Small intestine (tissue), 16 donors: Measurements from ENCODE around the gene RAB25. TPM values are rescaled to one million over a fixed set of nuclear protein-coding genes. Genes with fewer than 3 reads are reported as not detected.

Experiments
- DNase-seq, 2 donors: peaks; one replicate each; pipeline versions ENCODE4 v3.0.0 to v3.0.0-alpha.2; 2013
- FAIRE-seq: peaks from 2 replicates; lab custom pipeline; 2012; peaks lifted over from hg19 to GRCh38; lab: Jason Lieb, UNC
- H3K27ac ChIP-seq, 3 donors: one replicate each; pipeline ENCODE4 v1.5.1; 2013; ENCODE audit warnings: low read length in 2 of 3, mild to moderate bottlenecking in 2 of 3, control low read depth in 1 of 3, inconsistent platforms in 1 of 3, low read depth in 1 of 3, moderate library complexity in 1 of 3
- H3K27me3 ChIP-seq, 3 donors: one replicate each; pipeline ENCODE4 v1.6.1; 2013; ENCODE audit warnings: low read length in 3 of 3, inconsistent platforms in 1 of 3; ENCODE audit not compliant: control insufficient read depth in 3 of 3, insufficient read depth in 3 of 3
- H3K36me3 ChIP-seq, 3 donors: one replicate each; pipeline ENCODE4 v1.6.1; 2013; ENCODE audit warnings: low read length in 3 of 3, inconsistent platforms in 1 of 3, low read depth in 1 of 3, mild to moderate bottlenecking in 1 of 3, moderate library complexity in 1 of 3; ENCODE audit not compliant: control insufficient read depth in 3 of 3, insufficient read depth in 2 of 3
- H3K4me1 ChIP-seq, 3 donors: one replicate each; pipeline ENCODE4 v1.6.1; 2013; ENCODE audit warnings: low read length in 2 of 3, inconsistent platforms in 1 of 3, low read depth in 1 of 3, mild to moderate bottlenecking in 1 of 3, moderate library complexity in 1 of 3; ENCODE audit not compliant: control insufficient read depth in 3 of 3, insufficient read depth in 2 of 3
- H3K4me3 ChIP-seq, 3 donors: one replicate each; pipeline ENCODE4 v1.5.1; 2013; ENCODE audit warnings: low read length in 3 of 3, control low read depth in 1 of 3, inconsistent platforms in 1 of 3, low read depth in 1 of 3, mild to moderate bottlenecking in 1 of 3, moderate library complexity in 1 of 3
- H3K9me3 ChIP-seq, 2 donors: one replicate each; pipeline ENCODE4 v1.6.1; 2013; ENCODE audit warnings: low read depth in 1 of 2, low read length in 1 of 2; ENCODE audit not compliant: control insufficient read depth in 2 of 2, insufficient read depth in 1 of 2
- WGBS, 3 donors: extraction: QIAGEN DNeasy Blood & Tissue Kit; methylation state at CpG; one replicate each; pipeline ENCODE4 v1.1.7; 2013; 5-methylcytosine and 5-hydroxymethylcytosine counted together
- long read RNA-seq, 10 donors: transcript quantifications; one replicate each; lab custom pipeline, GENCODE V29; 2026
- polyA plus RNA-seq, 4 donors: library from polyadenylated mRNA; stranded (reverse) in 3 of 4; unstranded in 1 of 4; fragments of 200-250 nt in 3 of 4; fragments of 120-200 nt in 1 of 4; gene quantifications; one replicate each; pipeline versions ENCODE4 v1.2.1 to v1.2.3, GENCODE V29; 2013
- donor health status: healthy with polysubstance abuse.
- donor health status: control.
- donor health status: control.
- donor health status: Bipolar disorder and iron deficiency.
- donor health status: healthy.

Gene RAB25
- polyA plus RNA-seq: 100 to 1,000 TPM; 140 to 216 (median 169) TPM
- long read RNA-seq, donor 1: 0 reads
- long read RNA-seq, donor 2, transcript RAB25-201 (5 exons, 1,110 nt): major isoform, 31 of 38 reads
- long read RNA-seq, donor 2, partial matches to known transcripts: 0 of 38 reads
- long read RNA-seq, donor 2, other reads (novel, unspliced or antisense): 0 of 38 reads
- long read RNA-seq, donor 3, transcript RAB25-201 (5 exons, 1,110 nt): major isoform, 44 of 75 reads
- long read RNA-seq, donor 3, transcript RAB25-205 (3 exons, 539 nt): minor isoform, 6 of 75 reads
- long read RNA-seq, donor 3, transcript RAB25-203 (4 exons, 681 nt): minor isoform, 5 of 75 reads
- long read RNA-seq, donor 3, transcript RAB25-202 (2 exons, 627 nt): minor isoform, 6 of 75 reads
- long read RNA-seq, donor 3, partial matches to known transcripts: 14 of 75 reads
- long read RNA-seq, donor 3, other reads (novel, unspliced or antisense): 0 of 75 reads
- long read RNA-seq, donor 4, partial matches to known transcripts: 0 of 2 reads
- long read RNA-seq, donor 4, other reads (novel, unspliced or antisense): 0 of 2 reads
- long read RNA-seq, donor 5, transcript RAB25-201 (5 exons, 1,110 nt): major isoform, 17 of 28 reads
- long read RNA-seq, donor 5, partial matches to known transcripts: 6 of 28 reads
- long read RNA-seq, donor 5, other reads (novel, unspliced or antisense): 0 of 28 reads
- long read RNA-seq, donor 6, transcript RAB25-203 (4 exons, 681 nt): minor isoform, 8 of 78 reads
- long read RNA-seq, donor 6, transcript RAB25-205 (3 exons, 539 nt): minor isoform, 7 of 78 reads
- long read RNA-seq, donor 6, transcript RAB25-201 (5 exons, 1,110 nt): major isoform, 47 of 78 reads
- long read RNA-seq, donor 6, partial matches to known transcripts: 14 of 78 reads
- long read RNA-seq, donor 6, other reads (novel, unspliced or antisense): 0 of 78 reads
- long read RNA-seq, donor 7: 0 reads
- long read RNA-seq, donor 8, partial matches to known transcripts: 0 of 2 reads
- long read RNA-seq, donor 8, other reads (novel, unspliced or antisense): 0 of 2 reads
- long read RNA-seq, donor 9, transcript RAB25-201 (5 exons, 1,110 nt): major isoform, 7 of 9 reads
- long read RNA-seq, donor 9, partial matches to known transcripts: 0 of 9 reads
- long read RNA-seq, donor 9, other reads (novel, unspliced or antisense): 0 of 9 reads
- long read RNA-seq, donor 10, transcript RAB25-203 (4 exons, 681 nt): minor isoform, 11 of 79 reads
- long read RNA-seq, donor 10, transcript RAB25-201 (5 exons, 1,110 nt): major isoform, 46 of 79 reads
- long read RNA-seq, donor 10, transcript RAB25-205 (3 exons, 539 nt): minor isoform, 9 of 79 reads
- long read RNA-seq, donor 10, partial matches to known transcripts: 11 of 79 reads
- long read RNA-seq, donor 10, other reads (novel, unspliced or antisense): 0 of 79 reads

GRCh38 chr1:156060937-156061636 is at the start of gene RAB25:
Gene RAB25, plus strand, starts transcription at chr1:156061160. Its CDS starts 241 bp downstream, at chr1:156061401.
- 10 to 43% (median 17%) methylated on average over 11 of the region's 11 CpGs for WGBS, 3 donors
- H3K27me3 ChIP-seq: no peaks in the 10 kb centered on the region
- H3K36me3 ChIP-seq: peaks cover 0 to 43% (median 2%) of the 10 kb centered on the region in 3 donors
- peak; percentile 96 for DNase-seq
- peaks cover 0 to 14% (median 0%) of the 10 kb centered on the region in 3 donors for H3K4me1 ChIP-seq
- FAIRE-seq: no peak
- peak within 1 kb of the TSS; percentile 44 to 68 (median 51) for H3K4me3 ChIP-seq
- H3K27ac ChIP-seq: peak within 1 kb of the TSS; percentile 70 to 85 (median 72)
- H3K9me3 ChIP-seq: no peaks in the 10 kb centered on the region

GRCh38 chr1:156012051-156012817 is 48.7 kb upstream of the RAB25 start:
- no peak for FAIRE-seq
- Histone ChIP-seq H3K4me3 (no peak overlapping the region), H3K27me3 (no peaks in the 10 kb centered on the region), H3K9me3 (no peaks in the 10 kb centered on the region), H3K36me3 (peaks cover 14 to 72% (median 28%) of the 10 kb centered on the region in 3 donors), H3K4me1 (no peaks in the 10 kb centered on the region), H3K27ac (no peak overlapping the region)
- no peak for DNase-seq
- WGBS, 3 donors: 76 to 79% (median 76%) methylated on average over 4 of the region's 4 CpGs

GRCh38 chr1:156014829-156015228 is 46.1 kb upstream of the RAB25 start:
- H3K4me1 ChIP-seq: peaks cover 0 to 4% (median 0%) of the 10 kb centered on the region in 3 donors
- FAIRE-seq: no peak
- no peak overlapping the region for H3K4me3 ChIP-seq
- no peak overlapping the region for H3K27ac ChIP-seq
- no peak for DNase-seq
- peaks cover 9 to 74% (median 22%) of the 10 kb centered on the region in 3 donors for H3K36me3 ChIP-seq
- WGBS, 3 donors: 91 to 94% (median 91%) methylated on average over 7 of the region's 7 CpGs
- no peaks in the 10 kb centered on the region for H3K27me3 ChIP-seq
- H3K9me3 ChIP-seq: no peaks in the 10 kb centered on the region

GRCh38 chr1:156019946-156020292 is 41.0 kb upstream of the RAB25 start:
- H3K4me1 ChIP-seq: peaks cover 0 to 16% (median 0%) of the 10 kb centered on the region in 3 donors
- no peak for FAIRE-seq
- no peak for DNase-seq
- WGBS, 3 donors: 25 to 49% (median 25%) methylated on average over 8 of the region's 8 CpGs
- no peaks in the 10 kb centered on the region for H3K27me3 ChIP-seq
- peak overlapping the region in 2 of 3 donors; percentile 68 to 90 for H3K27ac ChIP-seq
- H3K4me3 ChIP-seq: peak overlapping the region in 2 of 3 donors; percentile 68 to 91
- peaks cover 2 to 38% (median 4%) of the 10 kb centered on the region in 3 donors for H3K36me3 ChIP-seq
- no peaks in the 10 kb centered on the region for H3K9me3 ChIP-seq

GRCh38 chr1:156020293-156021092 is 40.5 kb upstream of the RAB25 start, which contains the start of gene SSR2:
Gene SSR2, minus strand, starts transcription at chr1:156020951. Its CDS starts 784 bp downstream, at chr1:156020167.
- no peak for FAIRE-seq
- no peaks in the 10 kb centered on the region for H3K9me3 ChIP-seq
- WGBS, 3 donors: 0% methylated on average over 45 of the region's 45 CpGs
- no peaks in the 10 kb centered on the region for H3K27me3 ChIP-seq
- peaks cover 0 to 22% (median 0%) of the 10 kb centered on the region in 3 donors for H3K4me1 ChIP-seq
- peaks cover 0 to 33% (median 4%) of the 10 kb centered on the region in 3 donors for H3K36me3 ChIP-seq
- peak within 1 kb of the TSS; percentile 68 to 91 (median 72) for H3K4me3 ChIP-seq
- peak within 1 kb of the TSS in 2 of 3 donors; percentile 68 to 90 for H3K27ac ChIP-seq
- DNase-seq: peak; percentile 94 to 96

- H3K4me3 ChIP-seq: peak overlapping the region in 1 of 3 donors; percentile 68
- no peaks in the 10 kb centered on the region for H3K9me3 ChIP-seq
- H3K27ac ChIP-seq: no peak overlapping the region
- FAIRE-seq (no peak), DNase-seq (no peak)
- H3K4me1 ChIP-seq: peaks cover 0 to 23% (median 0%) of the 10 kb centered on the region in 3 donors
- H3K27me3 ChIP-seq: no peaks in the 10 kb centered on the region
- 4 to 7% (median 4%) methylated on average over 4 of the region's 4 CpGs for WGBS, 3 donors
- peaks cover 0 to 32% (median 4%) of the 10 kb centered on the region in 3 donors for H3K36me3 ChIP-seq
Measured at GRCh38 chr1:156021093-156021428, 39.9 kb upstream of the RAB25 start.
